Stimulated activated CD8-positive, alpha-beta memory T cell treated with anti-CD3 and anti-CD28 coated beads, Interleukin-15, amount 100 ng/mL, for 24 hours (primary cell): ENCODE data around the gene SPTLC3.

ENCODE experiments used
- DNase-seq: peaks from one replicate; pipeline ENCODE4 v3.0.0-alpha.2; 2020; ENCODE audit warnings: low read depth

SPTLC3 gene

GRCh38 chr20:13140775-13141174 is 132.0 kb downstream of the SPTLC3 start:
- no peak for DNase-seq

- DNase-seq = no peak
These were observed 132.8 kb downstream of the SPTLC3 start for GRCh38 chr20:13141546-13141945.

- DNase-seq = no peak
These were observed 133.4 kb downstream of the SPTLC3 start for GRCh38 chr20:13142143-13142542.

- no peak for DNase-seq
These were observed 138.5 kb downstream of the SPTLC3 start for GRCh38 chr20:13147071-13147963.

GRCh38 chr20:13147971-13148370 is 139.2 kb downstream of the SPTLC3 start:
- no peak for DNase-seq

- no peak for DNase-seq
These were observed 139.6 kb downstream of the SPTLC3 start for GRCh38 chr20:13148402-13148801.

- no peak for DNase-seq
These were observed 140.2 kb downstream of the SPTLC3 start for GRCh38 chr20:13148961-13149360.

GRCh38 chr20:13149371-13150105 is 140.8 kb downstream of the SPTLC3 start:
- DNase-seq = no peak

GRCh38 chr20:13158369-13158768 is 149.6 kb downstream of the SPTLC3 start:
- DNase-seq = no peak

- DNase-seq = no peak
These were observed 151.1 kb downstream of the SPTLC3 start for GRCh38 chr20:13159889-13160288.

- DNase-seq = no peak
These were observed 156.4 kb downstream of the SPTLC3 start for GRCh38 chr20:13165203-13165602.

- no peak for DNase-seq
These were observed 157.2 kb downstream of the SPTLC3 start for GRCh38 chr20:13166011-13166410.

- DNase-seq = no peak
These were observed 157.7 kb downstream of the SPTLC3 start for GRCh38 chr20:13166437-13166836.

GRCh38 chr20:13169086-13169485 is 160.3 kb downstream of the SPTLC3 start:
- no peak for DNase-seq

GRCh38 chr20:13170771-13171170 is 162.0 kb downstream of the SPTLC3 start:
- no peak for DNase-seq

GRCh38 chr20:13173201-13173600 is 164.4 kb downstream of the SPTLC3 start:
- DNase-seq = no peak

GRCh38 chr20:13174402-13174801 is 165.6 kb downstream of the SPTLC3 start:
- no peak for DNase-seq

- DNase-seq = no peak
These were observed 172.5 kb downstream of the SPTLC3 start for GRCh38 chr20:13180986-13181889.

GRCh38 chr20:13183005-13183404 is 174.2 kb downstream of the SPTLC3 start:
- no peak for DNase-seq

- DNase-seq = no peak
These were observed 177.4 kb downstream of the SPTLC3 start for GRCh38 chr20:13186043-13186774.

GRCh38 chr20:13187899-13188298 is 179.1 kb downstream of the SPTLC3 start:
- no peak for DNase-seq

GRCh38 chr20:13199279-13199678 is 190.5 kb downstream of the SPTLC3 start:
- no peak for DNase-seq
